ENCODE measurements around the gene FOXK1.
"Not testable (repeated sequence)": the region's sequence is repeated elsewhere in the genome, so short reads cannot be mapped to it uniquely, and the experiment has no call there.

The FOXK1 gene

DNA sequence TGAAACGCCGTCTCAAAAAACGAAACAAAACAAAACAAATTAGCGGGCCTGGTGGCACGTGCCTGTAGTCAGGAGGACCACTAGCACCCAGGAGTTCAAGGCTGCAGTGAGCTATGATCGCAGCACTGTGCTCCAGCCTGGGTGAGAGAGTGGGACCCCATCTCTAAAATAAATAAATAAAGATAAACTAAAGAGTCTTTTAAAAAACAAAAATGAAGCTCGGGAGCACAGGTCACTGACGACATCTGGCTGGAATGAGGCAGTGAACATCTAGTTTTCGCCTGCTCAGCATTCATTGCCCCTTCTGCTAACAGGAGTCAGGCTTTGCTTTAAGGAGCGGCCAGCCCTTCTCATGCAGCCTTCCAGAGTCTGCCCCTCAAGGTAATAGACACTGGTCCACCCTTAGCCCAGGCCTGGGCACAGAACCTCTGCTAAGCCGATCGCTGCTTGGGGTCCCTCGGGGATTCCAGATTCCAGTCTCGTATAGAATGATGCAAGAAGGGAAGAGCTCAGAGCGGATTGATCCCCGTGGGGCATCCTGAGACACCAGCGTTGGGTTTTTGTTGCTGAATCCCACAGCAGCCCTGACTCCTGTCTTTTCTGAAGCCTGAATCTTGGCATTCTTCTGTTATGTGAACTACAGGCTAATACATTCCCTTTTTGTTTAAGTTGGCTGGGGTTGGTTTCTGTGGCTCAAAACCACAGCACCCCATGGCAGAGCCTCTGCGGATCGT lies 14.2 kb upstream of the FOXK1 start:
- no peak for DNase-seq

- no peak for DNase-seq
Measured at GRCh38 chr7:4668510-4668847, 13.6 kb upstream of the FOXK1 start.

DNA sequence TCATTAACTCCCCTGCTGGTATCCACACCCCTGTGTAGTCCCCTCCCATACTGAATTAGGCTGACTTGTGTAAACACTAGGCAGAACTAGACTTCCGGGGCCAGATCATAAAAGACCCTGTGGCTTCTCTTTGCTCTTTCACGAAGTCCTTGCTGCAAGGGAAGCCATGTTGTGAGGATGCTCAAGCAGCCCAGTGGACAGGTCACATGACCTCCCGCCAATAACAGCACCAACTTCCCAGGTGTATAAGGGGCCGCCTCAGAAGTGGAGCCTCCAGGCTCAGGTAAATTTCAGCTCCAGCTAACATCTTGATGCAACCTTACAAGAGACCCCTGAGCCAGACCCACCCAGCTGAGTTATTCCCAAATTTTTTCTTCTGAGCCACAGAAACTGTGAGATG lies 11.3 kb upstream of the FOXK1 start:
- DNase-seq: no peak

- no peak for DNase-seq
Measured at GRCh38 chr7:4675771-4676367, 6.2 kb upstream of the FOXK1 start.

GRCh38 chr7:4677518-4677917 lies 4.6 kb upstream of the FOXK1 start:
- DNase-seq: not testable (repeated sequence)

GRCh38 chr7:4681218-4681851 lies 760 bp upstream of the FOXK1 start:
- peak; percentile 5 to 12 for DNase-seq

GRCh38 chr7:4682621-4683042 lies 537 bp downstream of the FOXK1 start:
- peak; percentile 20 to 29 for DNase-seq

DNA sequence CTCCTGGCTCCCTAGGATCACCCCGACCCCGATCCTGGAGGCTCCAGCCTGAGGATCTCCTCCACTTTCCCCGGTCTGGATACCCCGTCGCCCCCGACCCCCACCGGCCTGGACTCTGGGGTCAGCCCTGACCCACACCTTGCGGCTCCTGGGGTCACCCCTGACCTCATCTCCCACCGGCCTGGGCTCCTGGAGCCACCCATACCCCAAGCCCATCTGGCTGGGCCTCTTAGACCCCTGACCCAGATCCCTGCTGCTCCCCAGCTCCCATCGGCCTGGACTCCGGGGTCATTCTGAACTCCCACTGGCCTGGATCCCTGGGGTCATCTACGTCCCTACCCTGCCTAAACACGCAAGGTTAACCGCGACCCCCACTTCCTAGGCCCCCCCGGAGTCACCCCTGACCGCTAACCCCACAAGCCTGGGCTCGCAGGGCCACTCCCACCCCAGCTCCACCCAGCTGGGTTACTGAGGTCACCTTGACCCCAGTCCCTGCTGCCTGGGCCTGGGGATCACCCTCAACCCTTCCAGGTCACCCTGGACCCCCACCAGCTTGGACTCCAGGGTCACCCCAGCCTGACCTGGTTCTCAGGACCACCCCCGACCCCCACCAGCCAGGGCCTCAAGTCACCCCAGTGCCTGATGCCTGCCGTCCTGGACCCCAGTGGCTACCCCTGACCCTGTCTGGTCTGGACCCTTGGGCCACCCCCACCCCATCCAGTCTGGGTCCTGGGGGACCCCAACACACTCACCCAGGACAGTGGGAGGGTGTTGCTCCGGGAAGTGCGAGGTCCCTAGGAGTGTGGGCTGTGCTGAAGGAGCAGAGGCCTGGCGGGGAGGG lies 1.2 kb downstream of the FOXK1 start:
- DNase-seq: peak in 1 of 2 experiments; percentile 9

GRCh38 chr7:4683884-4684565 lies 1.9 kb downstream of the FOXK1 start:
- DNase-seq: peak; percentile 24 to 46

GRCh38 chr7:4684846-4685245 lies 2.8 kb downstream of the FOXK1 start:
- no peak for DNase-seq

GRCh38 chr7:4685676-4686075 lies 3.6 kb downstream of the FOXK1 start:
- not testable (repeated sequence) for DNase-seq

- DNase-seq: no peak
Measured at GRCh38 chr7:4687956-4688355, 5.9 kb downstream of the FOXK1 start.

DNA sequence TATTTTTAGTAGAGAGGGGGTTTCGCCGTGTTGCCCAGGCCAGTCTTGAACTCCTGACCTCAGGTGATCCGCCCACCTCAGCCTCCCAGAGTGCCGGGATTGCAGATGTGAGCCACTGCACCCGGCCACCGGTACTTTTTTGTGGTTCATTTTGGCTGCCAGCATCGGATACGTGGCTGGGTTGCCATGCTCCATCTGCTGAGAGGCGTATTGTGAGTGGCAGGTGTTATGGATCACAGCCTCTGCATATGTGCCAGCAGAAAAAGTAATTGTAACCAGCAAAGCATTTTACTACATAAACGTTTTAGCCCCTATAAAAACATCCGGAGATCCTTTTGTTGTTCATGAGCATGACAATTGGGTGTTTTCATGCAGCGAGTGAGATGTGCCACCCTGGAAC lies 7.1 kb downstream of the FOXK1 start:
- DNase-seq: no peak

DNA sequence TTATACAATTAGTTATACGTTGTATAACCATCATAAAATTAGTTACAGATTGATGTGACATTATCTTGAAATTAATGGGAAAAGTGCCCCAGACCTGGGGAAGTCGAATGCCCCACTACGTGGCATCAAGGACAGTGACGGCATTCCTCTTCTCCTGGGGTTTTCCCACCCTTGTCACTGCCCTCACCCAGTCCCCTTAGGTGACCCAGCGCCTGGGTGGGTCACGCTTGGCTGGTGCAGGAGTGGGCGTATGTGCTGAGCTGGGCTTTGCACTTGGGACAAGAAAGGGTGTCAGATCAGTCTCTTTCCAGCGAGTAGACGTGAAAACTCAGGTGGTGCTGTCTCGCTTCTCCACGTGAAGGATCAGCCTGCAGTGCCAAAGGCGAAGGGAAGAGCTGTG lies 7.6 kb downstream of the FOXK1 start:
- no peak for DNase-seq

DNA sequence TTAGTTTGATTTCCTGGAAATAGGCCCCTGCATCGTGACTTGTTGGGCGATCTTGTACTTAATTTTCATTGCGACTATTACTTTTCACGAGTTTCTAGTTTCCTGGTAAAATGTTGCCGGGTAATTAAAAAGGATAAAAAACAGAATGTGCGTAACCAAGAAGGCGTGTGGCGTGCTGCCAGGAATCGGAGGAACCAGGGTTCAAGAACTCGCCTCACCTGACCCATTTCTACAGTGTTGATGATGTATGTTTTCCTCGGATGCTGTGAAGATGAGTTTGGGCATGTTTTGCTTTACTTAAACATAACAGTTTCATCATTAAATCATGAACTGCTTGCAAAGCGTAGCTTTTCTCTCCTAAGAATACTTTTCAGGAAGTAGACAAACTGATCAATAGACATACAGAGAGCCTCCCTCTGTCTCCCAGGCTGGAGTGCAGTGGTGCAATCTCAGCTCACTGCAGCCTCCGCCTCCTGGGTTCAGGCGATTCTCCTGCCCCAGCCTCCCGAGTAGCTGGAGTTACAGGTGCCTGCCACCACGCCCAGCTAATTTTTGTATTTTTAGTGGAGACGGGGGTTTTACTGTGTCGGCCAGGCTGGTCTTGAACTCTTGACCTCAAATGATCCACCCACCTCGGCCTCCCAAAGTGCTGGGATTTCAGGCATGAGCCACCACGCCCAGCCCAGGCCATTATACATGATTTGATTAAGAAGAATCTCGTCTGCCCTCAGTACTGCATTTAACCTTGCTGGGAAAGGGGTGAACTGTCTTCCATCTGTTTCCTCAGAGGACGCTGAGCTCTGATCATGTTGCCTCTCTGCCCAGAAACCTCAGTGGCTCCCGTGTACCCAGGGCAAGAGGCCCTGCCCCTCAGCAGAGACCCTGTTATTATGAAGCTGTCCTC lies 9.1 kb downstream of the FOXK1 start:
- DNase-seq: no peak

DNA sequence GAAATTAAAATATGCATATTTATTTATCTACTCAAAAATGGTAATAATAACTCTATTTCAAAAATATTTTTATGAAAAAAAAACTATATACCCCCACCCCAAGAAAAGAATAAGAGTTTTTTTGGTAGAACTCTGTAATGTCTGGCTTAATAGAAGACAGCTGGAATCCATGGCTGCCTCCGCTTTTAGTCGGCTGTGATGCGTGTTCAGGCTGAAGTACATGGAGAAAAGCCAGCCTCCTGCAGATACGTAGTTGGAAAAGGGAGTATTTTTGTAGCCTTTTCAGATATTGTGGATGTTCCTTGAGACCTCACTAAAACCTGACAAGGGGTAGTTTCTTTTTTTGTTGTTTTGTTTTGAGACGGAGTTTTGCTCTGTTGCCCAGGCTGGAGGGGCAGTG lies 10.0 kb downstream of the FOXK1 start:
- DNase-seq: no peak

GRCh38 chr7:4692622-4693021 lies 10.5 kb downstream of the FOXK1 start:
- not testable (repeated sequence) for DNase-seq

- no peak for DNase-seq
Measured at GRCh38 chr7:4693152-4693551, 11.1 kb downstream of the FOXK1 start.

DNA sequence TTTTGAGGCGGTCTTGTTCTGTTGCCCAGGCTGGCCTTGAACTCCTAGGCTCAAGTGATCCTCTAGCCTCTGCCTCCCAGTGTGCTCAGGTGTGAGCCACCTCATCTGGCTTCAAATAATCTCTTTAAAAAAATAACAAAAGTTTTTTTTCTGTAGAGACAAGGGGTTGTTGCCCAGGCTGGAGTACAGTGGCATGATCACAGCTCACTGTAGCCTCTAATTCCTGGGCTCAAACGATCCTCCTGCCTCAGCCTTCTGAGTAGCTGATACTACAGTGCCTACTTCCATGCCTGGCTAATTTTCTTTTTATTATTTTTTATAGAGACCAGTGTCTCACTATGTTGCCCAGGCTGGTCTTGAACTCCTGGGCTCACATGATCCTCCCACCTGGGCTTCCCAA lies 11.7 kb downstream of the FOXK1 start:
- DNase-seq: no peak

- DNase-seq: no peak
Measured at GRCh38 chr7:4694305-4694704, 12.2 kb downstream of the FOXK1 start.

GRCh38 chr7:4698707-4699275 lies 16.7 kb downstream of the FOXK1 start:
- DNase-seq: no peak
